Peyer's patch (tissue), 4 donors: ENCODE measurements around the gene TENT5C.

Source experiments
- POLR2A ChIP-seq, 2 donors: fragments of 450-650 bp; IDR thresholded peaks; one replicate each; pipeline ENCODE4 v1.5.1; 2017; ENCODE audit warnings: antibody characterized with exemption in 2 of 2, mild to moderate bottlenecking in 2 of 2, moderate library complexity in 2 of 2
- TF ChIP-seq, protein P1 (sequence below), 6 experiments: fragments of 450-650 bp in 4 of 6; fragments of 200-600 bp in 2 of 6; sonication (generic) in 1 of 6; IDR thresholded peaks; one replicate each; pipeline ENCODE4 v1.5.1; 2017 to 2019; ENCODE audit warnings: antibody characterized with exemption in 6 of 6, mild to moderate bottlenecking in 3 of 6, moderate library complexity in 1 of 6

DNA sequence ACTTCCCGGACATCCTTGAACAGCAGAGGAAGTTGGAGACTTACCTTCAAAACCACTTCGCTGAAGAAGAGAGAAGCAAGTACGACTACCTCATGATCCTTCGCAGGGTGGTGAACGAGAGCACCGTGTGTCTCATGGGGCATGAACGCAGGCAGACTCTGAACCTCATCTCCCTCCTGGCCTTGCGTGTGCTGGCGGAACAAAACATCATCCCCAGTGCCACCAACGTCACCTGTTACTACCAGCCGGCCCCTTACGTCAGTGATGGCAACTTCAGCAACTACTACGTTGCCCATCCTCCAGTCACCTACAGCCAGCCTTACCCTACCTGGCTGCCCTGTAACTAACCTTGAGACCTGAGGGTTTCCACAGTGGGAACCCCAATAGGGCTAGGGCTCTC lies 17.9 kb downstream of the TENT5C start:
- TF ChIP-seq POLR2A (IDR thresholded peaks at IDR 0.05) = no peak
- TF ChIP-seq, protein P1, sequence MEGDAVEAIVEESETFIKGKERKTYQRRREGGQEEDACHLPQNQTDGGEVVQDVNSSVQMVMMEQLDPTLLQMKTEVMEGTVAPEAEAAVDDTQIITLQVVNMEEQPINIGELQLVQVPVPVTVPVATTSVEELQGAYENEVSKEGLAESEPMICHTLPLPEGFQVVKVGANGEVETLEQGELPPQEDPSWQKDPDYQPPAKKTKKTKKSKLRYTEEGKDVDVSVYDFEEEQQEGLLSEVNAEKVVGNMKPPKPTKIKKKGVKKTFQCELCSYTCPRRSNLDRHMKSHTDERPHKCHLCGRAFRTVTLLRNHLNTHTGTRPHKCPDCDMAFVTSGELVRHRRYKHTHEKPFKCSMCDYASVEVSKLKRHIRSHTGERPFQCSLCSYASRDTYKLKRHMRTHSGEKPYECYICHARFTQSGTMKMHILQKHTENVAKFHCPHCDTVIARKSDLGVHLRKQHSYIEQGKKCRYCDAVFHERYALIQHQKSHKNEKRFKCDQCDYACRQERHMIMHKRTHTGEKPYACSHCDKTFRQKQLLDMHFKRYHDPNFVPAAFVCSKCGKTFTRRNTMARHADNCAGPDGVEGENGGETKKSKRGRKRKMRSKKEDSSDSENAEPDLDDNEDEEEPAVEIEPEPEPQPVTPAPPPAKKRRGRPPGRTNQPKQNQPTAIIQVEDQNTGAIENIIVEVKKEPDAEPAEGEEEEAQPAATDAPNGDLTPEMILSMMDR (IDR thresholded peaks at IDR 0.05) = no peak
